Kasumi-1 (cell line): ENCODE data around the gene NR3C2.

Source experiments
- DNase-seq, 2 experiments: peaks; one replicate each; lab custom pipeline; 2025; lab: John Stamatoyannopoulos, UW

Gene NR3C2

GRCh38 chr4:148435654-148436406, 6.4 kb downstream of the NR3C2 start:
- no peak for DNase-seq

- no peak for DNase-seq
Measured at GRCh38 chr4:148434075-148434773, 8.0 kb downstream of the NR3C2 start.

GRCh38 chr4:148431401-148431800, 10.8 kb downstream of the NR3C2 start:
- DNase-seq: no peak

DNA sequence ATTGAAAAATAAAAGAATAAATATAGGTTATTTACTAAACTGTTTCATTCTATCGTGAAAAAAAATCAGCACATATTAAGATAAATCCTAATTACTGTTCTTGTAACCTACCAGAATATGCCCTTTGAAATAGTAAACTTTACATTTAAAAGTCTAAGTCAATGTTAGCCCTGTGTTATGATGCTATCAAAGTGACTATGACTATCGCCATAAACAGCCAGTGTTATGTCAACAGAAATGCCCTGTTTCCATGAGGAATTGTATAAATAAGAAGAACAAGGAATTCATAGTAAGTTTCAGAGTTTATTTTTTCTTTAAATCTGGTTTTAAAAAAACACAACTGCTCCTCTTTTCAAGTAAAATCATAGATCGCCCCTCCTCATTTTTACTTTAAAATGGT, 11.4 kb downstream of the NR3C2 start:
- DNase-seq: no peak

DNA sequence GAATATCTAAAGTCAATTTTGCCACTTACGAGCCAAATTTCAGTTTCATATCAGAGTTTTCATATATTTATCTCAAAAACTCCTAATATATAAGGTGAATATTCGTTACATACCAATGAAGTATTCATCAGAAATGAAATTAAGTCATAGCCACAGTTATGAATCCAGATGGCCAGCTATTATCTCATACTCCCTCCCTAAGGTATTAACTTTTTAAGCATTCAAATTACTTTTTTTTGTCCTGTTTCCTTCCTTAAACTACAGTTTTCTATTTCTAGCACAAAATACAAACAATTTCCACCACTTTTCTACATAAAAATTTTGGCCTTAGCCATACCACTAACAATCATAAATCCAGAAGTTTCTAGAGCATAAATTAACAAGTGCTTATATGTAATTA, 13.0 kb downstream of the NR3C2 start:
- DNase-seq: no peak

DNA sequence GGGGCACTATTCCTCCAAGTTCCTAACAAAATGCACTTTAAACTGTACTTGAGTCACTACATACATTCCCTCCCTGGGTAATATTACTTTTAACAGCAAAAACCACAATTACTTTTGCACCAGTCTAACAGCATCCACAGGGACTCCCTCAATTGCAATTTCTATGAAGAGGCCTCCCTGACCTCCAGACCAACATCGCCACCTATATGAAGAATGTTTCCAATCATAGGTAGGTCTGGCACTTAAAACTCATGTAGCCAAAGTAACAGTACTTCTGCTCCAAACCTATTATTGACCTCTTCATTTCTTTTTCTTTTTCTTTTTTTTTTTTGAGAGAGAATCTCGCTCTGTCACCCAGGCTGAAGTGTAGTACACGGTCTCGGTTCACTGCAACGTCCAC, 15.6 kb downstream of the NR3C2 start:
- no peak for DNase-seq

DNA sequence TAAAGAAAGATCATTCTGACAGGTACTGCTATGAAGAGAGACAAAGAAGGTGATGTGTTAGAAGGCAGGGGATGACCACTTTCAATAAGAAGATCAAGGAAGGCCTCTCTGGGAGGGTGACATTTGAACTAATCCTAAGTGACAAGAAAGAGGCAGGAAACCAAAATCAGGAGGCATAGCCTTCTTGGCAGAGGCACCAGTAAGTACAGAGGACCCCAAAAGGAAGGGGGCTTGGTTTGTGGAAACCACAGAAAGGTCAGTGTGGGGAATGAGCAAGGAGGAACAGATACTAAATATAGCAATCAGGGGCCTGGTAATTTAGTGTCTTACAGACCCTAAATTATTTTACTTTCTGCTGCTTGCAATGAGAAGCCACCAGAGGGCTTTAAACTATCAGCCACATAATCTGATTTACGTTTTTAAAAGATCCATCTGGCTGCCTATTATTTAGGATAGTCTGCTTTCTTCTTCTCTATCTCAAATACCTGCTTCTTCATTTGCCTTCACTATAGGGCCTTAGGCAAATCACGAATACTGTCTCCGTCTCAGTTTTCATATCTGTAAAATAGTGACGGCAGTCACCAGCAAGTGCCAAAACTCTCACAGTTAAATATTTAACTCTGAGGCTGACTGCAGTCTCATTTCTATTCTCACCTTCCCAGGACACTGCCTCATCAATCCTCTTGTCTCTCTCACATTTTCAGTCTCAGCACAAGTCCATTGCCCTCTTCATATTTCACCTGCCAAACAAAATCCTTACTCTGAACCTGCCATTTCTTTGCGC, 16.7 kb downstream of the NR3C2 start:
- peak; percentile 29 to 40 for DNase-seq

GRCh38 chr4:148420397-148420796, 21.8 kb downstream of the NR3C2 start:
- peak; percentile 42 to 54 for DNase-seq

- peak; percentile 27 to 46 for DNase-seq
Measured at GRCh38 chr4:148415500-148415899, 26.7 kb downstream of the NR3C2 start.

DNA sequence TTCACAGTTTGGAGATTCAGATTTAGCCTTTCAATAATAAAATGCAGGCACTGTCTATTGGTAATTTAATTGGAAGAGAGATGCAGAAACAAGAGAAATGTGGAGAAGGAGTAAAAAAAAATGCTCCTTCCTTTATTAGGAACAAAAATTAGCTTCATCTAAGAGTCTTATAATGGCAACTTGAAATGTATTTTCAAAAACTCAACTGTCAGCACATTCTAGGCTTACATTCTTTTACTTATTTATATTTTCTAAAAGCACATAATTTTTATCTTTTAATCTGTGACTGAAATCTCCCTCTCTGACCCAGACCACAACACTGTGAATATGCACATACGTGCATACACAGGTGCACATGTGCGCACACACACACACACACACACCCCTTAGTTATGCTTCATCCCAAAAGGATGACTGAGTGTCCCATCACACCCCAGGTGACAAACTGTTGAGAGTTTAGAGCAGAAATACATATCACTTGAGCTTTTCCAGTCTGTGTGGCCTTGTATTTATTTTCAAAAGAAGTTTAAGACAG, 29.7 kb downstream of the NR3C2 start:
- DNase-seq: no peak

GRCh38 chr4:148405161-148405893, 36.9 kb downstream of the NR3C2 start:
- DNase-seq: no peak

- DNase-seq: no peak
Measured at GRCh38 chr4:148398988-148399387, 43.2 kb downstream of the NR3C2 start.

DNA sequence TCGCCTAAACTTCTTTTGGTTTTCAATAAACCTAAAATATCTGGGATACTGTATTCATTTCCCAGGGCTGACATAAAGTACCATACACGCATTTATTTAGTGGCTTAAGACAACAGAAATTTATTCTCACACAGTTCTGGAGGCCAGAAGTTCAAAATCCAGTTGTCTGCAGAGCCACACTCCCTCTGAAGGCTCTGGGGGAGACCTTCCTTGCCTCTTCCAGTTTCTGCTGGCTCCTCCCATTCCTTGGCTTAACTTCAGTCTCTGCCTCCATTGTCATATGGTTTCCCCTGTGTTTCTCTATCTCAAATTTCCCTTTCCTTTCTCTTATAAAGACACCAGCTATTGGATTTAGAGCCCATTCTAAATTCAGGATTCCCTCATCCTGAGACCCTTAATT, 44.4 kb downstream of the NR3C2 start:
- no peak for DNase-seq

DNA sequence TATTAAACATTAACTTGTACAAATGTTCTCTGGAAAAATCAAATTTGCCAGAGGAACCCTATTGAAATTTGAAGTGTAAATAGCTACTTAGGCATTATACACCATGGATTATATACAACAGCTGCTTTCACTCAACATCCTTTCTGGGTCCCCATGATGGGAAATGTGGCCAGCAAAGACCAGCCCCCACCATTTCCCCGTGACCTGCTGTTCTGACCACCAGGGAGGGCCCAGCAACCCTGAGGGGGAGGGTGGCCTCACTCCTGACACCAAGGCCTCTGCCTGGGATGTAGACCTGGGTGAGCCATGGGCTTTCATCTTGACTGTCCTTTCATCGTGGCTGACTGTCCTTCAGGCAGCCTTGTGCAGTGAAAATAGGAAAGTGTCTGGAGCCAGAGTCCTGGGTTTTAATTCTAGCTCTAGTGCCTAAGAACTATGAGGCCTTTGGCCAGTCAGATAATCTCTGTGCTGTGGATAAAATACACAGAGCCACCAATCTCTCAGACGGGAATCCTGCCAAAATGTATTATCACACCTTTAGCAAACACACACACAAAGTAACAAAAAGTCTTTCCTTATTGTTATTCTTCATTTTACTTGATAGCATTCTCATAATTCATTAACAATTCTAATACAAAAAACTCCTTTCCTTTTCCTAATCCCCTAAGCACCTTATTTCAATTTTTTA, 45.1 kb downstream of the NR3C2 start:
- DNase-seq: no peak

DNA sequence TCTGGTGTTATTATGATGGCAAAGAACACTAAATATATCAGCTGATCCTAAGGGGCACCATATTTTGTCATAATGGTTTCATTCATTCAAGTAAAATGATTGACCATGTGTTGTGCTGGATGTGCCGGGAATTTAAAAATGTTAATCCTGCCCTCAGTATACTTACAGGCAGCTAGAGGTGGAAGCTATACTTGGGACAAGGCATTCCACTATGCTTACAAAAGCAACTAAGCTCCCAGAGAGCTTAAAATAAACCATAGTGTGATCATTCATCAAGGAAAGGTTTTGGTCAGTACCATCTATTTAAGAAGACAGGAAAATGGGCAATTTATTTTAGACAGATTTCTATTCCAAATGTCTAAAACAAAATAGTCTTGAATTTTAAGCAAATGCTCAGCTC, 46.4 kb downstream of the NR3C2 start:
- no peak for DNase-seq

DNA sequence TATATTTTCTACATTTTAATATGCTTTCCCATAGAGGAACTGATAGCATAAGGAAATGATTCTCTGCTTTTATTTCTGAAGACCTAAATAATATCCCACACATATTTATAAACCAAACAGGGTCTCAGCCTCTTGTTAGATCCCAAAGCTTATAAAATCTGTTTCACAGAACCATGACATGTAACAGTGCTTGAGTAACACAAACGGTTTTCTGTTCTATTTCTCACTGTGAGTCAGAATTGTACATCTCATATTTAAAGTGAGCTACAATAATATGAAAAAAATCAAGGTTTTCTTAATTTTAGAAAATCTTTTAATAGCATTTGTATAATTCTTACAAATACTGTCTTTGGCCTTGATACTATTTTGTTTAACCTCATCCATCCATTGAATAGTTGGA, 51.2 kb downstream of the NR3C2 start:
- no peak for DNase-seq

- DNase-seq: no peak
Measured at GRCh38 chr4:148390311-148390710, 51.9 kb downstream of the NR3C2 start.

DNA sequence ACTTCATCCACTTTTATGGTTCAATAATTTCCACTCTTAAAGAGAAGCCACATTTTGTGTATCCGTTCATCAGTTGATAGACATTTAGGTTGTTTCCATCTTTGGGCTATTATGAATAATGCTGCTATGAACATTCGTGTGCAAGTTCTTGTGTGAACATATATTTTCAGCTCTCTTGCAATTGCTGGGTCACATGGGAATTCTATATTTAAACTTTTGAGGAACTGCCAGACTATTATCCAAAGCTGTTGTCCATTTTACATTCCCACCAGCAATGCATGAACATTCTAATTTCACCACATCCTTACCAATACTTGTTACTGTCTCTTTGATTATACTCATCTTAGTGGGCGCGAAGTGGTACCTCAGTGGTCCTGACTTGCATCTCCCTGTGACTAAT, 61.9 kb downstream of the NR3C2 start:
- DNase-seq: no peak

DNA sequence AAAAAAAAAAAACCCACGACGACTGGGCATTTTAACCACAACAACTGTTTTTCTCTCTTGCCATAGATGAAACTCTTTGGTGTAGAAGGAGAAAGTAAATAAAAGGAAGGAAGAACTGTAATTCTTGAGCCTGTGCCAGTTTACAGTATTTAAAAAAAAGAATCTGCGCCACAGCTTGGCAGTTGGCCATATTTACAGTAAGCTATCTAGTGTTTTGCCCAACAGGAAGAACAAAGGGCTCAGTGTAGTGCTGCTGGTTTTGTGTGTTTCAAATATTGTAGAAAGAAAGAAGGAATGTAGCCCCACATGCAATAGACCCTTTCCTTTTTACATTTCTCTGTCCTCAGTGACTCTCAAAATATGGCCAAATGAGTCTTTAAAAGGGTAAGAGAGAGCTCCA, 66.1 kb downstream of the NR3C2 start:
- peak; percentile 84 to 85 for DNase-seq

GRCh38 chr4:148375584-148375983, 66.6 kb downstream of the NR3C2 start:
- DNase-seq: peak; percentile 40 to 52

GRCh38 chr4:148373093-148373492, 69.1 kb downstream of the NR3C2 start:
- DNase-seq: no peak
